ENCODE results near the gene LITAFD. TPM values are rescaled to one million over a fixed set of nuclear protein-coding genes. Genes with fewer than 3 reads are reported as not detected.

Gene LITAFD
- total and polyA plus RNA-seq, 9 of the 15 experiments (the other 6 are each of a cell fraction or from before 2014, with no cell fraction given) = not detected

DNA sequence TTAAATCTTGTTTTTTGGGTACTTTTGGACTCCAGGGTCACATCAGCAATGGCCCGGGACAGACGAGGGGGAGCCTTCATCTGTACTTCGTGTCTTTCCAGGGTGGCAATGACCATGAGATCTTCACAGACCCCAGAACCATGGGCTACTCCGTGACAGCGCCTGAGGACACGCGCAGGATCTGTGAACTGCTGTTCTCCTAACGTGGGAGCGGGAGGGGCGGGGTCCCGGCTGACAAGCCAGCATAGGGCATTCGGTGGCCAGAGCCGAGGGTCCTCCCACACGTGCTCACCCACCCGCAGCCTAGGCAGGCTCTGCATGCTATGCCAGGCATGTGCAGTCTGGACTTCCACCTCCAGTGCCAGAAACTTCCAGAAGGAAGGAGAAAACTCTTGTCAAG, 34.5 kb upstream of the LITAFD start:
- WGBS (ENCODE audit: insufficient coverage, low coverage, missing lambda C conversion rate) = 90% methylated on average over 14 of the region's 15 CpGs
- Histone ChIP-seq H4K20me1 (replicated peaks; ENCODE audit: control insufficient read depth, insufficient read depth, low read length) (no peaks in the 10 kb centered on the region), H3K27ac (ENCODE audit: extremely low read depth, low read depth, low read length) (no peak overlapping the region), H3K36me3 (ENCODE audit: control insufficient read depth, insufficient read depth, low read length) (peaks cover 66% of the 10 kb centered on the region; the same call in 2 of the 3 replicates), H3K9ac (ENCODE audit: insufficient read depth in 1 of 2, low read depth in 2 of 2, low read length in 2 of 2) (no peak overlapping the region; a peak in 1 of 4 replicates), H3K4me1 (replicated peaks in 1 of 2; ENCODE audit: control insufficient read depth in 2 of 2, insufficient read depth in 2 of 2, low read length in 2 of 2) (peaks cover 0 to 4% of the 10 kb centered on the region in 2 experiments; a peak in 1 of 5 replicates), H2AFZ (ENCODE audit: low read depth, low read length) (no peak overlapping the region), H3K4me3 (no peak overlapping the region), H3K27me3 (ENCODE audit: control insufficient read depth in 2 of 2, insufficient read depth in 2 of 2, low read length in 2 of 2) (no peaks in the 10 kb centered on the region), H3K9me1 (ENCODE audit: control insufficient read depth, insufficient read depth, low read length) (no peaks in the 10 kb centered on the region), H3K9me3 (replicated peaks; ENCODE audit: control insufficient read depth, insufficient read depth, low read depth, low read length) (no peaks in the 10 kb centered on the region), H3K4me2 (ENCODE audit: insufficient read depth, low read length) (no peak overlapping the region), H3K79me2 (ENCODE audit: control insufficient read depth, insufficient read depth, low read length) (peaks cover 2% of the 10 kb centered on the region; the same call in 1 of the 3 replicates)
- FAIRE-seq (no peak), DNase-seq (ENCODE audit: extremely low read depth in 1 of 4, low spot score in 3 of 4) (no peak), ATAC-seq (no peak)
- in situ Hi-C loops (cut with MboI) = no loop called here
- ChIA-PET POLR2A (no interaction called here), CTCF (ENCODE audit: low intra/inter-chr PET ratio) (no interaction called here)
- intact Hi-C loops (cut with micrococcal nuclease) = no loop called here
- BruUV-seq (replicated peaks) = no TSS peak
- TF ChIP-seq ARID1B (IDR thresholded peaks at IDR 0.05) (no peak), GATA2 (CRISPR knock-in tag; IDR thresholded peaks at IDR 0.05) (no peak), KDM2B (CRISPR knock-in tag; IDR thresholded peaks at IDR 0.05) (no peak), SOX6 (IDR thresholded peaks at IDR 0.05) (no peak), CCNT2 (IDR thresholded peaks at IDR 0.05; ENCODE audit: borderline replicate concordance, extremely low read depth, insufficient read length, low read depth, low read length) (no peak), RHOXF2B (CRISPR knock-in tag; conservative IDR thresholded peaks at IDR 0.05) (no peak), POU5F1 (IDR thresholded peaks at IDR 0.05; ENCODE audit: borderline replicate concordance, low read depth, low read length, partially characterized antibody) (no peak), ZNF24 (IDR thresholded peaks at IDR 0.05) (no peak), SLC30A9 (CRISPR knock-in tag; IDR thresholded peaks at IDR 0.05) (no peak), ZNF830 (CRISPR knock-in tag; IDR thresholded peaks at IDR 0.05) (no peak), ZNF408 (CRISPR knock-in tag; IDR thresholded peaks at IDR 0.05; ENCODE audit: low read depth) (no peak), ZNF778 (CRISPR knock-in tag; IDR thresholded peaks at IDR 0.05) (no peak)
